HUES6 (cell line): ENCODE results near the gene DCDC2C.

Source experiments
- H3K27ac ChIP-seq: 2 replicates; pipeline ENCODE4 v1.7.0; 2013; ENCODE audit warnings: low read depth, mild to moderate bottlenecking, low read length, inconsistent platforms
- H3K27me3 ChIP-seq: 2 replicates; pipeline ENCODE4 v1.6.1; 2013; ENCODE audit warnings: low read length; ENCODE audit not compliant: control insufficient read depth, insufficient read depth
- H3K36me3 ChIP-seq: 2 replicates; pipeline ENCODE4 v1.6.1; 2013; ENCODE audit warnings: low read length; ENCODE audit not compliant: control insufficient read depth, insufficient read depth
- H3K4me1 ChIP-seq: 2 replicates; pipeline ENCODE4 v1.6.1; 2013; ENCODE audit warnings: low read length; ENCODE audit not compliant: control insufficient read depth, insufficient read depth
- H3K4me3 ChIP-seq: 2 replicates; pipeline ENCODE4 v1.5.1; 2013; ENCODE audit warnings: low read depth, low read length
- H3K9ac ChIP-seq: one replicate; pipeline ENCODE4 v1.6.1; 2013; ENCODE audit warnings: mild to moderate bottlenecking, low read length
- H3K9me3 ChIP-seq: 2 replicates; pipeline ENCODE4 v1.6.1; 2013; ENCODE audit warnings: low read depth, low read length; ENCODE audit not compliant: control insufficient read depth, insufficient read depth

DCDC2C gene

DNA sequence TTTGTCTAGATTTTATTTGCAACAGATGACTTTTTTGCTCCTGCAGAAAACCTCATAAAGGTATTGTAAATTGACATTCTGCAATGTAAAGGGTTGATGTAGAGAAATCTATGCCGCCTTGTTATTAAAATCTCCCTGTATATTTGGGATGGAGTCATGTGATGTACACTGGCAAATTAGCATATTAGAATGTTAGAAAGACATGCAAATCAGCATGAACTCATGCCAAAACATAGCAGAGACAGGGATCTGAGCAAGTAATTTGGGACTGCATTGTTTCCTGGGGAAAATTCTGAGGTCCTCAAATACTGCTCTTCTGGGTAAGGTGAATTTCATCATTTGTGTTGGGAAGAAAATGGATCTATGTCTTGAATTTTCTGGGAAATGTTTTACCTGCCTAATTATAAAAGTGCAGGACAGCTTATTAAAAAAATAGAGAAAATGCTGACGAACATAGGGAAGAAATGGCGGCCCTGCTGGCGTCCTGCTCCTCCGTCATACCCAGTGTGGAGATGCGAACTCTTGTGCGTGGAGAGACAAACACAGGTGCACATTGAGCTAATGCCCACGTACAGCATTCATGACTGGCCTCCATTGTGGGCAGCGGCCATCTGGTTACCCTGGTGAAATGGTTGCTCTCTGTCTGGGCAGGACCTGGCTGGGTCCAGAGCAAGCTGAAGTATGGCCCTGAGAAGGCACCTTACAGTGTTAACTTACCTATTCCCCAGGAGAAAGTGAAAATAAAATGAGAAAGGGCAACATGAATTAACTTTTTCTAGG lies 29.1 kb upstream of the DCDC2C start:
- H3K4me1 ChIP-seq, result no peaks in the 10 kb centered on the region
- H3K36me3 ChIP-seq, result no peaks in the 10 kb centered on the region
- peaks cover 6% of the 10 kb centered on the region; the same call in 1 of the 2 replicates for H3K27me3 ChIP-seq
- H3K9ac ChIP-seq, result no peak overlapping the region
- no peak overlapping the region for H3K27ac ChIP-seq
- no peak overlapping the region for H3K4me3 ChIP-seq
- H3K9me3 ChIP-seq, result no peaks in the 10 kb centered on the region

DNA sequence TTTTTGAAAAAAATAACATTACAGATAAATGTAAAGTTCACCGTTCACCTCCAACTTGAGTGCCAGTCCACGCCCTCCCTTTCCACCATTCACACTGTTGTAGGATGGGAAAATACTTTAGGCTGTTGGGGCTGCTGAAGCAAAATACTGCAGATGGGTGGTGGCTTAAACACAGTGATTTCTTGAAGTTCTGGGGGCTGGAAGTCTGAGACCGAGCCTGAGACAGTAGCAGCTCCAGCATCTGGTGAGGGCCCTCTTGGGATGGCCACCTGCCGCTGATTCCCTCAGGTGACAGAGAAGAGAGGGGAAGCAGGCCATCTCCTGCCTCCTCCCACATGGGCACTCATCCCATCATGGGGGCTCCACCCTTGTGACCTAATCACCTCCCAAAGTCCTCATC lies 27.7 kb upstream of the DCDC2C start:
- peaks cover 6% of the 10 kb centered on the region for H3K27me3 ChIP-seq

DNA sequence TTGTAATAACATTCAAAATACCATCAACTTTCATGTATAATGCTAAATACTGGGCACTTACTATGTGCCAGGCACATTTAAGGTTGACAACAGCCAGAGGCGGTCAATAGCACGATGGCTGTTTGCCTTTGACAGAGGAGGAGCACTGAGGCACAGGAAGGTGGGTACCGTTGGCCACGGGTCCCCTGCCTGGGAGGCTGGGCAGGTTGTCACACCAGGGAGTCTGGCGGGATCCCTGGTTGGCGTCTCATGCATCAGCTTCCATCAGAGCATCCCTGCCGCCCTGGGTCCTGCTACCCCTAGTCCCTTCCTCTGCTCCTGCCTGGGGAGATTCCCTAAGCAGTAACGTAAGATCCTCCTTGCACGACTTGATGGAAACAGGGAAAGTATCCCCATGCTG lies 25.9 kb upstream of the DCDC2C start:
- peaks cover 6% of the 10 kb centered on the region for H3K27me3 ChIP-seq
- H3K9ac ChIP-seq, result no peak overlapping the region
- H3K36me3 ChIP-seq, result no peaks in the 10 kb centered on the region
- no peaks in the 10 kb centered on the region for H3K9me3 ChIP-seq
- no peaks in the 10 kb centered on the region for H3K4me1 ChIP-seq
- no peak overlapping the region for H3K4me3 ChIP-seq
- H3K27ac ChIP-seq, result no peak overlapping the region

More for the DNA sequence above, 27.7 kb upstream of the DCDC2C start:
- no peak overlapping the region for H3K9ac ChIP-seq
- H3K4me3 ChIP-seq, result no peak overlapping the region
- H3K27ac ChIP-seq, result no peak overlapping the region
- no peaks in the 10 kb centered on the region for H3K4me1 ChIP-seq
- H3K36me3 ChIP-seq, result no peaks in the 10 kb centered on the region
- H3K9me3 ChIP-seq, result no peaks in the 10 kb centered on the region

DNA sequence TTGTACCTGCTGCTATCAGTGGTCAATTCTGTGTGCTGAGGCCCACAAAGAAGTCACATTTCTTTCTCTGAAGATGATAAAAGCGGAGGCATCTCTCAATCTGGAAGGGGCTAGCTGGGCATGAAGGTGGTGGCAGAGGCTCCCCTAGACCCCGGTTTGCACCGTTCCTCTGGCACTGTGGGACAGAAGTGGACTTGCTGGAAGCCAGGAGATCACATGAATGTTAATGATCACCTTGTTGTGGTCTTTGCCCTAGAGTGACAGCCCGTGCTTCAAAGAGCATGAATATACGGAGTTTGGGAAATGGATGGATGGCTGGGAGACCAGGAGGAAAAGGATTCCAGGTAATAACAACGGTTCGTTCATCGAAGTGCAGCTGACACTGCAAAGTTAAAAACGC lies 25.2 kb upstream of the DCDC2C start:
- Histone ChIP-seq H3K27ac (no peak overlapping the region), H3K27me3 (peaks cover 6% of the 10 kb centered on the region), H3K4me1 (no peaks in the 10 kb centered on the region), H3K9me3 (no peaks in the 10 kb centered on the region), H3K4me3 (no peak overlapping the region), H3K9ac (no peak overlapping the region), H3K36me3 (no peaks in the 10 kb centered on the region)

DNA sequence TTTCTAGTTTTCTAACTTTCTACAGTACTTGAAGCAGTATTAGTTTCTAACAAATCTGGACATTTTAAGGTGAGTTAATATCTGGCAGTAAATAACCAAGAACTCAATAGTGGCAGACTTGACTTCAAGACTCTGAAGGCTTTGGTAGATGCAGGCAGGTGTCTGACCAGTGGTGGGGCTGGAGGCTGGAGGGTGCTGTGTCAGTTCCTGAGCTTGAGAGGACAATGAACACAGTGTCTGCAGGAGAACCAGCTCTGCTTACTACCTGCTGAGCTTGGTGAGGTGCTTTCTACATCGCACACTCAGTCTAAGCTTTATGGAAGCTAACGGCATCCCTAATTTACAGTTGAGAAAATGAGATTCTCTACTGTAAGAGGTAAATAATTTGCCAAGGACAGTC lies 24.2 kb upstream of the DCDC2C start:
- Histone ChIP-seq H3K36me3 (no peaks in the 10 kb centered on the region), H3K4me1 (no peaks in the 10 kb centered on the region), H3K27ac (no peak overlapping the region), H3K27me3 (peaks cover 6% of the 10 kb centered on the region), H3K4me3 (no peak overlapping the region), H3K9ac (no peak overlapping the region), H3K9me3 (no peaks in the 10 kb centered on the region)

DNA sequence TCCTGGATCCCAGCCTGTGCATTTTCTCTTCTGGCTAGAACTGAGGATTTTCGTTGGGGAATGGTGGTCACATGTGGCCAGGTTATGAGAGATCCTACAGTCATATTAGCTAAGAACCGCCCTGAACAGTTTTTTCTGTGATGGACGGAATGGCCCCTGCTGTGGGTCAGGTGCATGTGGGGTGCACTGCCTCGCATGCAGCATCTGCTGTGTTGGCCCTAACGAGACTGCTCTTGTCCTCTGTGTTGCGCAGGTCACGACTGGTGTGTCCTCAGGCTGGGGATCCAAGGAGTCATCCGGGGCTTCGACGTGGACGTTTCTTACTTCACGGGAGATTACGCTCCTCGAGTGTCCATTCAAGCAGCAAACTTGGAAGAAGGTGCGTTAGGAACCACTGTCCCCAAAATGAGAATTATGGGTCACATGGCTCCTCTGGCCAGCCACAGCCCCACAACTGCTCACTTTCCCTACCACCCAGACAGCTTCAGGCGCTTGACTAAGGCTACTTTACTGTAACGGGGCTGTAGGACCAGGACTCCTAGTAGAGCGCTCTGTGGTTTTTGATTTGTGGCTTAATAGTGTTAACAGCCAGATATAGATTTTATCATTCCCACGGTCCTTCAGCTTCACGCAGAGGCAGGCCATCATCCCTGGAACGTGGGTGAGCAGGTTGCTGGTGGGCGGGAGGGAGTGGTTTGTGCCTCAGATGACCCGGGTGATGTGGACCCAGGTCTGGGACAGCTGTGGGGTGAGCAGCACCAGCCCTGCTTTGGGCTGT lies 23.6 kb upstream of the DCDC2C start:
- Histone ChIP-seq H3K27ac (no peak overlapping the region), H3K36me3 (no peaks in the 10 kb centered on the region), H3K4me1 (no peaks in the 10 kb centered on the region), H3K27me3 (peaks cover 6% of the 10 kb centered on the region), H3K4me3 (no peak overlapping the region), H3K9me3 (no peaks in the 10 kb centered on the region), H3K9ac (no peak overlapping the region)

DNA sequence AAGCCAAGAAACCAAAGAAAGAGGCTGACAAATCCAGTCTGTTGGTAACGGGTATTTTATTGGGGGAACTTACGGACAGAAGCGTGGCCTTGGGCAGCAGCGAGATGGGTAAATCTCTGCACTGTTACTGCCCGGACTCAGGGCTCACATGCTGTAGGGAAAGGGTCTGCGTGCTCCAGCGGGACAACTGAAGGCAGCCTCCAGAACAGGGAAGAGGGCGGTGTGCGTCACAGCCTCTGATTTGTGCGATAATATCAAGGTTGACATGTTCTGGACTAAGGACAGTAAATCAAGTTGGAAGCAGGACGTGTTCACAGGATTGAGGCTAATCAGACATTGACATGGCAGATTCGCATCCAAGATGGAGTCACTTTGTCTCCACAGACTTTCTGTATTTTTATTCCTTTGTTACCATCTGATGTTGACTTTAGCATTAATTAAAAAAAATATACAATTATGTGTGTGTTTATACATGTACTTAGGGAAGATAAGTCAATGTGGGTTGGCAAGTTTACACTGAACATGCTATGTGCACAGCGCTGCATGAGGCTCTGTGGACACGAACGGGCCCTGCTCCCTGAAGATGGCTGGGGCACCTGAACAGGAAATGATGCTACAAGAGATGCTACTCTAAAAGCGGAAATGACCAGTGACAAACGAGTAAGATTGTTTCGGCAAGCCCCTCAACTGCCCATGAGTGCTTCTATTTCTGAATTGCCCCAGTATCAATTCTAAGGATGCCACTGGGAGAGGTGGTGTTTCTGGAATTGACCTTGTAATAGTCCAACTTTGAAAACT lies 22.6 kb upstream of the DCDC2C start:
- H3K27me3 ChIP-seq, result peaks cover 6% of the 10 kb centered on the region

DNA sequence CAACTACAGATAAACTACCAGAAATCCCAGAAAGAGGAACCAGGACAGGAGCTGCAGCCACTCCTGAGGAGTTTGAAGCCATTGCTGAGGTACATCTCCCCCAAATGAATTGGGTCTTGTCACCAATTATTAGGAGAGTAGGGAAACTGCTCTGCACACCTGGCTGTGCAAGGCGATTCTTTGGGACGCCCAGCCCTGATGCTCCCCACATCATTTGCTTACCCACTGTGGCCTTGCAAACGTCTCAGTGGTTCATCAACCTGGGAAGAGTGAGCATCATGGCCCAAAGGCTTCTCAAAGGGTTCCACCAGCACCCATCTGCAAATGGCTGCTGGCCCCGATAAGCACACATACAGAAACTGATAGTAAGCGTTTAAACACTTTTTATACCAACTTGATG lies 21.8 kb upstream of the DCDC2C start:
- Histone ChIP-seq H3K9me3 (no peaks in the 10 kb centered on the region), H3K36me3 (no peaks in the 10 kb centered on the region), H3K9ac (no peak overlapping the region), H3K4me1 (no peaks in the 10 kb centered on the region), H3K27ac (no peak overlapping the region), H3K4me3 (no peak overlapping the region), H3K27me3 (peaks cover 6% of the 10 kb centered on the region)

More for the DNA sequence above, 22.6 kb upstream of the DCDC2C start:
- no peak overlapping the region for H3K9ac ChIP-seq
- no peaks in the 10 kb centered on the region for H3K36me3 ChIP-seq
- no peak overlapping the region for H3K4me3 ChIP-seq
- H3K27ac ChIP-seq, result no peak overlapping the region
- no peaks in the 10 kb centered on the region for H3K4me1 ChIP-seq
- H3K9me3 ChIP-seq, result no peaks in the 10 kb centered on the region

DNA sequence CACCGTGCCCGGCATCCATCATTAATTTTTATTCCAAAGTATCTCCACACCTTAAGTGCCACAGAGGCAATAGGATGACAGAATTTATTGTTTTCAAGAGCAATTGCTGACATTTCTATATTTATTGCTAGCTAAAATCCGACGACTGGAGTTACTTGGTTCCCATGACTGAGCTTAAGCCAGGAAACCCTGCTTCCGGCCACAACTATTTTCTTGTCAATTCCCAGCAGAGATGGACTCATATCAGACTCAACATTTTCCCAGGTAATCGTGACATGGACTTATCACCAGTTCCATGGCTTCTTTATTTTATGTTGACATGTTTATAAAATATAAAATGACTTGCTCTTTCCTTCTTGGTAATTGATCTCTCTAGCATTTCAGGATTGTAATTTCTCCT lies 20.6 kb upstream of the DCDC2C start:
- peaks cover 6% of the 10 kb centered on the region for H3K27me3 ChIP-seq
- no peaks in the 10 kb centered on the region for H3K4me1 ChIP-seq
- H3K9me3 ChIP-seq, result no peaks in the 10 kb centered on the region
- H3K36me3 ChIP-seq, result no peaks in the 10 kb centered on the region
- no peak overlapping the region for H3K9ac ChIP-seq
- no peak overlapping the region for H3K4me3 ChIP-seq
- H3K27ac ChIP-seq, result no peak overlapping the region

DNA sequence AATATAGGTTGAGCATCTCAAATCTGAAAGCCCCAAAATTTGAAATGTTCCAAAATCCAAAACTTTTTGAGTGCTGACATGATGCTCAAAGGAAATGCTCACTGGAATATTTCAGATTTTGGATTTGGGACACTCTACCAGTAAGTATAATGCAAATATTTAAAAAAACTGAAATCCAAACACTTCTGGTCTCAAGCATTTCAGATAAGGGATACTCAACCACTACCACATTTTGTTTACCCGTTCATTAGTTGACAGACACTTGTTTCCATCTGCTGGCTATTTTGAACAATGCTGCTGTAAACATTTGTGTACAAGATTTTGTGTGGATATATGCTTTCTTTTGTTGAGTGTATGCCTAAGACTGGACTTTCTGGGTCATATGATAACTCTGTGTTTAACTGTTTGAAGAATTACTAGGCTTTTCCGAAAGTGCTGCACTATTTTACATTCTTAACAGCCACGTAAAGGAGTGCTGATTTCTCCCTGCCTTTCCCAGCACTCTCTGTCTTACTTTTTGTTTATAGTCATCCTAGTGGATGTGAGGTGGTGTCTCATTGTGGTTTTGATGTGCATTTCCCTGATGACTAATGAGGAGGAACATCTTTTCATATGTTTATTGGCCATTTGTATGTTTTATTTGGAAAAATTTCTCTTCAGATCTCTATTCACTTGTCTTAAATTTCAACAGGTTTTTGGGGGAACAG lies 19.5 kb upstream of the DCDC2C start:
- H3K9ac ChIP-seq, result no peak overlapping the region
- H3K9me3 ChIP-seq, result no peaks in the 10 kb centered on the region
- no peaks in the 10 kb centered on the region; the same call in 1 of the 2 replicates for H3K27me3 ChIP-seq
- H3K4me3 ChIP-seq, result no peak overlapping the region
- no peaks in the 10 kb centered on the region for H3K36me3 ChIP-seq
- H3K27ac ChIP-seq, result no peak overlapping the region
- H3K4me1 ChIP-seq, result no peaks in the 10 kb centered on the region
